ENCODE measurements around the gene HOXB3. TPM values are rescaled to one million over a fixed set of nuclear protein-coding genes. Genes with fewer than 3 reads are reported as not detected.
A peak's percentile ranks its signal among the peaks of the same experiment; 100 is the strongest.

HOXB3 gene
- total and polyA plus RNA-seq, 2 of the 4 experiments (the other 2 are of a cell fraction): 6.3 to 59.6 TPM

DNA sequence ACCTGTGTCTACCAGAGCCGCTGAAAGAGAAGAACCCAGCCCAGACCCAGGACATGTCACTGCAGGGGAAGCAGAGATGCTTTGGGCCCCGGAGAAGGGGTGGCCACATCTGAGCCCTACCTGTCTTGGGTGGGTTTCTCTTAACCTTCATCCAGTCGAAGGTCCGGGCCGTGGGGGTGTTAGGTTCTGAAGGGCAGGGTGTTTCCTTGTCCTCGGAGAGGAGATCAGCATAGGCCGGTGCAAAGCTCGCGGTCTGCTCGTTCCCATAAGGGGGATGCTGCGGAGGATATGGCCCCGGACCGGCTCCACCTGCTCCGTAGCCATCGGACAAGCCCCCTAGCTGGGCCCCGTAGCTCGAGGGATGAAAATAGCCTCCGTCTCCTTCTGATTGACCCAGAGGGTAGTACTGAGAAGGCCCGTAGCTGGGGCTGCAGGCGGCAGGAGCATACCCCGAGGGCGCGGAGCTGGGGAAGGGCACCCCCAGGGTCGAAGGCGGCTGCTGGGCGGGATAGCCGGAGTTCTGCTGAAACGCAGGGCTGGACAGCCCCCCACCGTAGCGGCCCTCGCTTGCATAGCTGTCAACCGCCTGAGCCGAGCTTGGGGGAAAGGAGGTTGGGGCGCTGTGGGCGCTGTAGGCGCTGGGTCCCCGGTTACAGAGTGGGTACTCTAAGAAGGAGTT is 59.7 kb downstream of the HOXB3 start:
- Histone ChIP-seq H3K9me1 (ENCODE audit: insufficient read depth, low read length) (no peaks in the 10 kb centered on the region), H3K27ac (ENCODE audit: insufficient read depth, low read length) (no peak overlapping the region), H4K8ac (ENCODE audit: low read depth in 2 of 2, low read length in 2 of 2) (no peak overlapping the region), H3K56ac (ENCODE audit: extremely low read depth, insufficient read depth, low read length) (no peak overlapping the region), H3K4me1 (ENCODE audit: control insufficient read depth, insufficient read depth, low read length) (no peaks in the 10 kb centered on the region), H4K20me1 (ENCODE audit: insufficient read depth, low read length) (no peaks in the 10 kb centered on the region), H2BK15ac (ENCODE audit: low read depth, low read length) (no peak overlapping the region), H3K79me1 (ENCODE audit: low read depth in 1 of 2, low read length in 2 of 2) (no peaks in the 10 kb centered on the region), H2BK5ac (ENCODE audit: low read depth, low read length, poor library complexity, severe bottlenecking) (no peak overlapping the region), H2AFZ (replicated peaks; ENCODE audit: low read length, poor library complexity) (no peak overlapping the region), H2BK20ac (ENCODE audit: low read depth, low read length) (no peak overlapping the region), H3K18ac (ENCODE audit: low read depth, low read length) (no peak overlapping the region), H3K4me3 (ENCODE audit: insufficient read depth, low read depth, low read length) (no peak overlapping the region), H3K4ac (ENCODE audit: low read depth, low read length) (no peak overlapping the region), H3K14ac (replicated peaks; ENCODE audit: low read depth, low read length) (no peak overlapping the region), H3K4me2 (ENCODE audit: low read depth, low read length) (no peak overlapping the region), H2AK5ac (ENCODE audit: low read depth, low read length) (peak overlapping the region; percentile 16; the same call in 1 of the 2 replicates), H2AK9ac (replicated peaks; ENCODE audit: low read depth, low read length, poor library complexity) (no peak overlapping the region), H4K91ac (ENCODE audit: insufficient read depth, low read depth, low read length) (no peak overlapping the region), H3K27me3 (ENCODE audit: control insufficient read depth, insufficient read depth, low read length) (peaks cover 17% of the 10 kb centered on the region), H4K5ac (ENCODE audit: low read depth, low read length) (no peak overlapping the region), H3K36me3 (ENCODE audit: control insufficient read depth, insufficient read depth, low read length) (no peaks in the 10 kb centered on the region), H3K23ac (ENCODE audit: low read depth, low read length) (no peak overlapping the region), H3K9me3 (ENCODE audit: control insufficient read depth, insufficient read depth, low read length) (no peaks in the 10 kb centered on the region), H2BK120ac (ENCODE audit: low read depth, low read length) (no peak overlapping the region), H3K9ac (ENCODE audit: low read depth, low read length) (no peak overlapping the region)
- POLR2A ChIA-PET (ENCODE audit: unreplicated experiment): no interaction called here
- in situ Hi-C loops (cut with MboI; ENCODE audit: low sequenced_read_pairs) (no loop called here), intact Hi-C loops (cut with micrococcal nuclease) (no loop called here), dilution Hi-C loops (cut with HindIII; ENCODE audit: low sequenced_read_pairs, unreplicated experiment) (no loop called here)
- ATAC-seq (ENCODE audit: low read depth) (no peak), DNase-seq (no peak)
- TF ChIP-seq RFX5 (IDR thresholded peaks at IDR 0.05; ENCODE audit: low read depth, low read length) (no peak), SMC3 (IDR thresholded peaks at IDR 0.05; ENCODE audit: low read depth, low read length) (no peak), RAD21 (IDR thresholded peaks at IDR 0.05; ENCODE audit: low read length) (no peak), POLR2A (IDR thresholded peaks at IDR 0.05; ENCODE audit: low read depth, low read length) (no peak), CHD1 (IDR thresholded peaks at IDR 0.05; ENCODE audit: low read depth, low read length) (no peak)
- CTCF ChIA-PET: no interaction called here
- WGBS, 2 experiments (ENCODE audit: extremely low coverage in 2 of 2, insufficient read length in 1 of 2): 86% methylated on average over 17 of the region's 37 CpGs; no CpG with 5 or more reads in 1 of the 2 experiments
- no TSS peak for BruUV-seq (replicated peaks)
